Measurements from ENCODE around the gene PHF21A.

PHF21A gene

DNA sequence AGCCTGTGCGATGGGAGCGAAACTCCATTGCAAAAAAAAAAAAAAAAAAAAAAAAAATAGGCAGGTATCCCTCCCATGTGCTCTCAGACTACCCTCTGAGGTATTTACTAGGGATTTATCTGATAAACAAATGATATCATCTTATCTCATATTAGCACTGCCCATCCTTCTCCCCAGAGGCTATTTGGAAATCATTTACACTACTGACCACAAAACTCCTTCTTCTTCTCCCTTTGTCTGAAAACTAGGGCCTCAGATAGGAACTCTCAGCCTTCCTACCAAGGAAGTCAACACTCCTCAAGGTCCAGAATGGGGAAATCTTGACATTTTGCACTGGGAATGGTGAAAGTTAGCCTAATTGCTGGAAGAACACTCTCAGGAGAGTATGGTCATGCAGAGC is 152.4 kb downstream of the PHF21A start:
- no peaks in the 10 kb centered on the region for H3K9me3 ChIP-seq (ENCODE audit: low read length)
- no peaks in the 10 kb centered on the region for H3K4me1 ChIP-seq (ENCODE audit: insufficient read depth, low read length)
- no peaks in the 10 kb centered on the region for H3K27me3 ChIP-seq (ENCODE audit: insufficient read depth, low read length)
- no peak overlapping the region for H3K4me3 ChIP-seq (ENCODE audit: low read length)
- H2AFZ ChIP-seq (ENCODE audit: low read depth, low read length), result no peak overlapping the region
- H3K36me3 ChIP-seq (ENCODE audit: insufficient read depth, low read length), result peaks cover 56% of the 10 kb centered on the region

- Histone ChIP-seq H3K4me3 (ENCODE audit: low read length) (no peak overlapping the region), H3K9me3 (ENCODE audit: low read length) (no peaks in the 10 kb centered on the region), H3K36me3 (ENCODE audit: insufficient read depth, low read length) (peaks cover 60% of the 10 kb centered on the region)
Observed at GRCh38 chr11:45967506-45967905, 153.7 kb downstream of the PHF21A start.

GRCh38 chr11:45964911-45965389 is 156.3 kb downstream of the PHF21A start:
- peaks cover 69% of the 10 kb centered on the region for H3K36me3 ChIP-seq (ENCODE audit: insufficient read depth, low read length)
- H3K4me3 ChIP-seq (ENCODE audit: low read length), result no peak overlapping the region
- H3K27me3 ChIP-seq (ENCODE audit: insufficient read depth, low read length), result no peaks in the 10 kb centered on the region
- peaks cover 2% of the 10 kb centered on the region for H3K9me3 ChIP-seq (ENCODE audit: low read length)
- H2AFZ ChIP-seq (ENCODE audit: low read depth, low read length), result no peak overlapping the region
- no peaks in the 10 kb centered on the region for H3K4me1 ChIP-seq (ENCODE audit: insufficient read depth, low read length)

More at GRCh38 chr11:45967506-45967905, 153.7 kb downstream of the PHF21A start:
- Histone ChIP-seq H2AFZ (ENCODE audit: low read depth, low read length) (no peak overlapping the region), H3K4me1 (ENCODE audit: insufficient read depth, low read length) (no peaks in the 10 kb centered on the region), H3K27me3 (ENCODE audit: insufficient read depth, low read length) (no peaks in the 10 kb centered on the region)

DNA sequence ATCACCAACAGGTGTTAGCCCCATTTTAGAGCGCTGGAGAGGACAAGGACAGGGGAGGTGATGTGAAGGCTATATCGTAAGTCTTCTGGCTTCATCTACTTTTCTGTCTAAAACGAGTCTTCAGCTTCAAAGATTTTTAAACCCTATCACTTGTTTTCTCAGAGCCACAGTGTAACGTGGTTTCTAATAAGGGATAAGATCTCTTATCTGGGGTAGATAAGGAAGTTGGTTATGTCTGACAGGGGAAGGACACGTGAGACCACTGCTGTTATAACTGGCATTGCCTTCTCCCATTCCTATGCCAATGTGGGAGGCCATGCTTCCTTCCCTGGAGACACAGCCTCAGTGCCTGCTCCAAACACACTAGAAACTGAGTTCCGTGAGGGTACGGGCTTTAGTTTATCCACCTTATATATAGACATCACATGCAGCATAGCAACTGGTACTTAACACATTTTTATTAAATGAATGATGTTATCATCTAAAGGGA is 159.5 kb downstream of the PHF21A start:
- Histone ChIP-seq H3K4me3 (ENCODE audit: low read length) (no peak overlapping the region), H3K36me3 (ENCODE audit: insufficient read depth, low read length) (peaks cover 52% of the 10 kb centered on the region), H2AFZ (ENCODE audit: low read depth, low read length) (no peak overlapping the region), H3K27me3 (ENCODE audit: insufficient read depth, low read length) (no peaks in the 10 kb centered on the region), H3K9me3 (ENCODE audit: low read length) (peaks cover 9% of the 10 kb centered on the region), H3K4me1 (ENCODE audit: insufficient read depth, low read length) (no peaks in the 10 kb centered on the region)

DNA sequence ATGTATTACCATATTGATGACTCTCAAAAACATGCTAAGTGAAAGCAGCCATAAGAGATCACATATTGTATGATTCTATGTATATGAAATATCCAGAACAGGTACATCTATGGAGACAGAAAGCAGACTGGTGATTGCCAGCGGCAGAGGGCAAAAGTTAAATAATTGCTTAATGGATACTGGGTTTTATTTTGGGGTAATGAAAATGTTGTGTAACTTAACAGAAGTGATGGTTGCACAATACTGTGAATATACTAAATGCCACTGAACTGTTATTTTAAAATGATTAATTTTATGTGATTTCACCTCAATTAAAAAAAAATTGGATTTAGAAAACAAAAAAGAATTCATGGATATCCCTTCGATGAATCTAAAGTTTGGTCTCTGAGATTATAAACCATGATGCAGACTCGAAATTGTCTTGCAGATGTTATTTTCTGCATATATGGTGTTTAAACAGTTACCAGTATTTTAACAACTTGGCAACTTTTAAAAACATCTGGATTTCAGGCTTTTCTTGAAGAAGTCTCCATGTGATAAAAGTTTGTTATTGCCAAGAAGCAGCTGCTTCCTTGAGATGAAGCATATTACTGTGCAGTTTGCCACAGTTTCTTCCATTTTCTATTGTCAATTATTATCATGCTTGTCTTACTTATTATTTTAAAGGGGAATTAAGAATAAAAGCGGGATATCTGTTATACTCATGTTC is 160.7 kb downstream of the PHF21A start:
- H3K4me3 ChIP-seq (ENCODE audit: low read length), result no peak overlapping the region
- H3K4me1 ChIP-seq (ENCODE audit: insufficient read depth, low read length), result no peaks in the 10 kb centered on the region
- H3K9me3 ChIP-seq (ENCODE audit: low read length), result peaks cover 9% of the 10 kb centered on the region
- no peaks in the 10 kb centered on the region for H3K27me3 ChIP-seq (ENCODE audit: insufficient read depth, low read length)
- H2AFZ ChIP-seq (ENCODE audit: low read depth, low read length), result no peak overlapping the region
- peaks cover 44% of the 10 kb centered on the region for H3K36me3 ChIP-seq (ENCODE audit: insufficient read depth, low read length)

DNA sequence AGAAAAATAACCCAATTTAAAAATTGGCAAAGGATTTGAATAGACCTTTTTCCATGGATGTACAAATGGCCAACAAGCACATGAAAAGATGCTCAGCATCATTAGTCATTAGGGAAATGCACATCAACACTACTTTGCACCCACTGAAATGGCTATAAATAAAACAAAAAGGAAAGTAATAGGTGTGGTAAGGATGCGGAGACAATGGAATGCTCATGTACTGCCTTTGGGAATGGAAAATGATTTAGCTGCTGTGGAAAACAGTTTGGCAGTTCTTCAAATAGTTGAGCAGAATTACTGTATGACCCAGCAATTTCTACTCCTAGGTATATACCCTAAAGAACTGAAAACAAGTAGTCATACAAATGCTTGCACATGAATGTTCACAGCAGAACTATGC is 161.4 kb downstream of the PHF21A start:
- H3K9me3 ChIP-seq (ENCODE audit: low read length), result peaks cover 9% of the 10 kb centered on the region
- H3K4me3 ChIP-seq (ENCODE audit: low read length), result no peak overlapping the region
- H3K27me3 ChIP-seq (ENCODE audit: insufficient read depth, low read length), result no peaks in the 10 kb centered on the region
- H3K36me3 ChIP-seq (ENCODE audit: insufficient read depth, low read length), result peaks cover 40% of the 10 kb centered on the region
- no peaks in the 10 kb centered on the region for H3K4me1 ChIP-seq (ENCODE audit: insufficient read depth, low read length)
- no peak overlapping the region for H2AFZ ChIP-seq (ENCODE audit: low read depth, low read length)

- Histone ChIP-seq H3K27me3 (ENCODE audit: insufficient read depth, low read length) (no peaks in the 10 kb centered on the region), H3K9me3 (ENCODE audit: low read length) (no peaks in the 10 kb centered on the region), H3K4me3 (ENCODE audit: low read length) (no peak overlapping the region), H3K4me1 (ENCODE audit: insufficient read depth, low read length) (peaks cover 31% of the 10 kb centered on the region), H3K36me3 (ENCODE audit: insufficient read depth, low read length) (peaks cover 50% of the 10 kb centered on the region), H2AFZ (ENCODE audit: low read depth, low read length) (no peak overlapping the region)
Observed at GRCh38 chr11:45949992-45950407, 171.3 kb downstream of the PHF21A start.

DNA sequence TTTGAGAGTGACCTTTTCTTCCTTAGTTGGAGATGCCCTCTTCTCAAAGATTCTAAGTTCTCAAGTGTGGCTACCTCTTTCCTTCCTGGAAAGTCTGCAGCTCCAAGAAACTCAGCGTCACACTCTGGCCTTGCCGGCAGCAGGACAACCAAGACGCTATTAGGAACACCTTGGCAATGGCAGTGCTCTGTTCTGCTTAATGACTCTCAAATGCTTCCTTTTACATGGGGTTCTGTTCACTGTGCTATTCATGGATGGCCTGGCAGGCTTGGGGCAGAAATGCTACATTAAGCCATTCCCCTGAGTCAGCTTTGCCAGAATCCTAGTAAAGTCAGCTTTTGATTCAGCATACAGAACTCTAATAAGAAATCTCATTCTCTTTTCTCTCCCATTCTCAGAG is 172.9 kb downstream of the PHF21A start:
- no peaks in the 10 kb centered on the region for H3K9me3 ChIP-seq (ENCODE audit: low read length)
- peaks cover 31% of the 10 kb centered on the region for H3K4me1 ChIP-seq (ENCODE audit: insufficient read depth, low read length)
- H3K4me3 ChIP-seq (ENCODE audit: low read length), result no peak overlapping the region
- no peaks in the 10 kb centered on the region for H3K27me3 ChIP-seq (ENCODE audit: insufficient read depth, low read length)
- peaks cover 57% of the 10 kb centered on the region for H3K36me3 ChIP-seq (ENCODE audit: insufficient read depth, low read length)
- no peak overlapping the region for H2AFZ ChIP-seq (ENCODE audit: low read depth, low read length)

- Histone ChIP-seq H3K36me3 (ENCODE audit: insufficient read depth, low read length) (peaks cover 55% of the 10 kb centered on the region), H2AFZ (ENCODE audit: low read depth, low read length) (no peak overlapping the region), H3K4me3 (ENCODE audit: low read length) (no peak overlapping the region), H3K4me1 (ENCODE audit: insufficient read depth, low read length) (peaks cover 31% of the 10 kb centered on the region), H3K27me3 (ENCODE audit: insufficient read depth, low read length) (no peaks in the 10 kb centered on the region), H3K9me3 (ENCODE audit: low read length) (no peaks in the 10 kb centered on the region)
Observed at GRCh38 chr11:45947885-45948284, 173.4 kb downstream of the PHF21A start.

GRCh38 chr11:45945397-45945999 is 175.8 kb downstream of the PHF21A start:
- Histone ChIP-seq H2AFZ (ENCODE audit: low read depth, low read length) (no peak overlapping the region), H3K27me3 (ENCODE audit: insufficient read depth, low read length) (no peaks in the 10 kb centered on the region), H3K4me1 (ENCODE audit: insufficient read depth, low read length) (peaks cover 31% of the 10 kb centered on the region), H3K36me3 (ENCODE audit: insufficient read depth, low read length) (peaks cover 56% of the 10 kb centered on the region), H3K4me3 (ENCODE audit: low read length) (no peak overlapping the region), H3K9me3 (ENCODE audit: low read length) (no peaks in the 10 kb centered on the region)

DNA sequence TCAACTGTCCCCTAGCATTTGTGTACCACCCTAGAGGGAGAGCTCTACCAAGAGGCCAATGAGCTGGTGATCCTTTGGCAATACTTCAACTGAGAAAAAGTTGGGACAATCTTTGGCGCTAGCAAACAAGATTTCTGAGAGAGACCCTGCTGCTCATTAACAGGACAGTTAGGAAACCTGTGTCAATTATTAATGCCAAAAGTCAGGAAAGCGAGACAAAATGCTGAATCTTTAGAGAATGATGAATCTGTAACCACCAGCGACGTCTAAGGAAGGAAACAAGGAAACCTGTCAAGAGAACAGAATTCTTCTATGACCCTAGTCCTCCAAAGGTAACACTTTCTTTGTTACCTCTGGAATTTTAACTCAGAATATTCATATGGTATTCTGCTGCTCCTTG is 178.9 kb downstream of the PHF21A start:
- peaks cover 8% of the 10 kb centered on the region for H3K4me1 ChIP-seq (ENCODE audit: insufficient read depth, low read length)
- H3K27me3 ChIP-seq (ENCODE audit: insufficient read depth, low read length), result no peaks in the 10 kb centered on the region
- H2AFZ ChIP-seq (ENCODE audit: low read depth, low read length), result no peak overlapping the region
- no peaks in the 10 kb centered on the region for H3K9me3 ChIP-seq (ENCODE audit: low read length)
- H3K4me3 ChIP-seq (ENCODE audit: low read length), result no peak overlapping the region
- peaks cover 51% of the 10 kb centered on the region for H3K36me3 ChIP-seq (ENCODE audit: insufficient read depth, low read length)

- Histone ChIP-seq H2AFZ (ENCODE audit: low read depth, low read length) (no peak overlapping the region), H3K36me3 (ENCODE audit: insufficient read depth, low read length) (peaks cover 45% of the 10 kb centered on the region), H3K9me3 (ENCODE audit: low read length) (no peaks in the 10 kb centered on the region), H3K4me1 (ENCODE audit: insufficient read depth, low read length) (no peaks in the 10 kb centered on the region), H3K27me3 (ENCODE audit: insufficient read depth, low read length) (no peaks in the 10 kb centered on the region), H3K4me3 (ENCODE audit: low read length) (no peak overlapping the region)
Observed at GRCh38 chr11:45941285-45941684, 180.0 kb downstream of the PHF21A start.

DNA sequence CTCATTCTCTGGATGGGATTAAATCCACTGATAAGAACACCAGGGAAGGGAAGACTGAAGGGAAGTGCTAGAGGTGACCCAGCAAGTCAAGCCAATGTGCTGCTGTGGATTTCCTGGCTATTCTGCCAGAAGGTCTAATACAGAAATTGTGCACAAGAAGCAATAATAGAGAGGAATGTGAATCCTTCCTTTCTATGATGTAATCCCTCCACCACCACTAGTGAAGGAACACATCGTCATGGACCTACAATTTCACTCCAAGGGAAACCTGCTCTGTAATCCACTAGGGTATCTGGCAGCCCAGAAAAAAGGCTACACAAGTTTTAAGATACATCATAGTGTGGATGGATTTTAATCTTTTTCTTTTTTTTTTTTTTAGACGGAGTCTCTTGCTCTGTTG is 181.4 kb downstream of the PHF21A start:
- no peaks in the 10 kb centered on the region for H3K27me3 ChIP-seq (ENCODE audit: insufficient read depth, low read length)
- no peak overlapping the region for H2AFZ ChIP-seq (ENCODE audit: low read depth, low read length)
- H3K36me3 ChIP-seq (ENCODE audit: insufficient read depth, low read length), result peaks cover 43% of the 10 kb centered on the region
- H3K9me3 ChIP-seq (ENCODE audit: low read length), result no peaks in the 10 kb centered on the region
- no peak overlapping the region for H3K4me3 ChIP-seq (ENCODE audit: low read length)
- H3K4me1 ChIP-seq (ENCODE audit: insufficient read depth, low read length), result no peaks in the 10 kb centered on the region
